ENCODE results near the gene AURKB.
A peak's percentile ranks its signal among the peaks of the same experiment; 100 is the strongest.

AURKB gene

GRCh38 chr17:8237175-8237574, 26.8 kb upstream of the AURKB start:
- no peak for TF ChIP-seq POLR2A (IDR thresholded peaks at IDR 0.05; ENCODE audit: low read depth, low read length)
- no peak for DNase-seq (ENCODE audit: insufficient read length, low spot score)
- no peak for FAIRE-seq

GRCh38 chr17:8235676-8236075, 25.3 kb upstream of the AURKB start:
- no peak for FAIRE-seq

GRCh38 chr17:8234361-8235270, 24.2 kb upstream of the AURKB start:
- FAIRE-seq (no peak), DNase-seq (ENCODE audit: insufficient read length, low spot score) (no peak)
- no peak for TF ChIP-seq POLR2A (IDR thresholded peaks at IDR 0.05; ENCODE audit: low read depth, low read length)

More at GRCh38 chr17:8235676-8236075, 25.3 kb upstream of the AURKB start:
- TF ChIP-seq POLR2A (IDR thresholded peaks at IDR 0.05; ENCODE audit: low read depth, low read length) = no peak
- DNase-seq (ENCODE audit: insufficient read length, low spot score) = no peak

GRCh38 chr17:8231701-8232100, 21.3 kb upstream of the AURKB start:
- FAIRE-seq = no peak
- no peak for TF ChIP-seq POLR2A (IDR thresholded peaks at IDR 0.05; ENCODE audit: low read depth, low read length)

GRCh38 chr17:8227238-8227581, 16.8 kb upstream of the AURKB start:
- DNase-seq (ENCODE audit: insufficient read length, low spot score) = no peak
- no peak for FAIRE-seq
- TF ChIP-seq POLR2A (IDR thresholded peaks at IDR 0.05; ENCODE audit: low read depth, low read length) = no peak

More at GRCh38 chr17:8231701-8232100, 21.3 kb upstream of the AURKB start:
- DNase-seq (ENCODE audit: insufficient read length, low spot score) = no peak

GRCh38 chr17:8226536-8227237, 16.3 kb upstream of the AURKB start:
- DNase-seq (ENCODE audit: insufficient read length, low spot score) (peak; percentile 59), FAIRE-seq (no peak)
- TF ChIP-seq POLR2A (IDR thresholded peaks at IDR 0.05; ENCODE audit: low read depth, low read length) = no peak

- no peak for FAIRE-seq
- DNase-seq (ENCODE audit: insufficient read length, low spot score) = peak; percentile 30
- TF ChIP-seq POLR2A (IDR thresholded peaks at IDR 0.05; ENCODE audit: low read depth, low read length) = no peak
Measured at GRCh38 chr17:8225813-8226535, 15.6 kb upstream of the AURKB start.

DNA sequence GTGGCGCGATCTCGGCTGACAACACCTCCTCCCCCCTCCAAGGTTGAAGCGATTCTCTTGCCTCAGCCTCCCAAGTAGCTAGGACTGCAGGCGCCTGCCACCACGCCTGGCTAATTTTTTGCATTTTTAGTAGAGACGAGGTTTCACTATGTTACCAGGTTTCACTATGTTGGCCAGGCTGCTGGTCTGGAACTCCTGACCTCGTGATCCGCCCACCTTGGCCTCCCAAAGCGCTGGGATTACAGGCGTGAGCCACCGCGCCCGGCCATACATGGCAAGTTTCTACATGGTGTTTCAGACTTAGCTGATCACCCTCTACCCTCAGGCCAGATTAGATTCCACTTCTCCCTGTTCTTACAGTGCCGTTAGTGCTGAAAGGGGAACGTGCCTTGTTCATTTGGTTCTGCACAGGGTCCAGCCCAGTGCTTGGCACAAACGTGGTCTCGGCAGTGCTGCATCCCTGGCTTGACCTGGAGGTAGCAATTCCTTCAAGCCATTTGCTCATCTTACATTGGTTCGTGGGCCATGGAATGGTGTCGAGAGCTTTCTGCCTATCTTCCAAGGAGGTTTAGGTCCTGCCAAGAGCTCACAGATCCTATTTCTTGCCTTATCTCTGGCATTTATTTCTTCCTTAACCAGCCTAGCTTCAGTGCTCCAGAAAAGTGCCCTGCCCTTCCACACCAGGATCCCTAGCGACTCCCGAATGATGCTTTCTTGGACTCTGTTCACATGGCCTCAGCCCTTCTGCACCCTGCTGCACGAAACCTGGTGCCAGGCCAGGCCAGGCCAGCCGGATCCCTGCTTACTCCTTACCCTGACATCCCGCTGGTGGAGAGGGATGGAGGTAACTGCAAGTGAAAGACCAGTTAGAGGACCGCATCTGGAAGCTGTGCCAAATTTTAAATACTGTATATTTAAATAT, 14.8 kb upstream of the AURKB start:
- FAIRE-seq = no peak

GRCh38 chr17:8223356-8224126, 13.2 kb upstream of the AURKB start:
- no peak for TF ChIP-seq POLR2A (IDR thresholded peaks at IDR 0.05; ENCODE audit: low read depth, low read length)
- DNase-seq (ENCODE audit: insufficient read length, low spot score) = no peak
- FAIRE-seq = no peak

More for the DNA sequence above, 14.8 kb upstream of the AURKB start:
- DNase-seq (ENCODE audit: insufficient read length, low spot score) = no peak
- no peak for TF ChIP-seq POLR2A (IDR thresholded peaks at IDR 0.05; ENCODE audit: low read depth, low read length)

- peak; percentile 66 for TF ChIP-seq POLR2A (IDR thresholded peaks at IDR 0.05; ENCODE audit: low read depth, low read length)
- FAIRE-seq (no peak), DNase-seq (ENCODE audit: insufficient read length, low spot score) (peak; percentile 50)
Measured at GRCh38 chr17:8222630-8223355, 12.4 kb upstream of the AURKB start.

GRCh38 chr17:8222380-8222629, 11.9 kb upstream of the AURKB start:
- no peak for DNase-seq (ENCODE audit: insufficient read length, low spot score)
- no peak for TF ChIP-seq POLR2A (IDR thresholded peaks at IDR 0.05; ENCODE audit: low read depth, low read length)
- FAIRE-seq = no peak

Data from H54 (cell line).